Panc1 (cell line): ENCODE data around the gene H6PD. TPM values are rescaled to one million over a fixed set of nuclear protein-coding genes. Genes with fewer than 3 reads are reported as not detected.
A peak's percentile ranks its signal among the peaks of the same experiment; 100 is the strongest.

Experiments
- ATAC-seq: fragments of 200-7000 bp; cut with Tn5 transposase; 2 replicates; pipeline ENCODE4 v1.9.1; 2020; ENCODE audit warnings: mild to moderate bottlenecking, moderate library complexity
- BruUV-seq: library from RNA; stranded (reverse); fragments of 400-500 nt; replicated peaks from 2 replicates; lab custom pipeline; 2021; lab: Mats Ljungman, UMichigan
- CTCF ChIA-PET: fragments of 300-600 bp; sonication (Branson Sonifier 250); formaldehyde crosslinking; loops from one replicate; lab custom pipeline; 2022; ENCODE audit warnings: antibody characterized with exemption; lab: Charles Lee
- POLR2A ChIA-PET: fragments of 300-600 bp; sonication (Branson Sonifier 250); formaldehyde crosslinking; loops from one replicate; lab custom pipeline; 2022; ENCODE audit warnings: antibody characterized with exemption; lab: Charles Lee
- DNase-seq: peaks from one replicate; pipeline ENCODE4 v3.0.0-alpha.2; 2010; ENCODE audit warnings: low read depth, low spot score
- H3K27ac ChIP-seq: 2 replicates; pipeline ENCODE4 v1.5.1; 2011; ENCODE audit warnings: mild to moderate bottlenecking, low read length, inconsistent platforms
- H3K27me3 ChIP-seq: fragments of 200-500 bp; sonication (Bioruptor generic); 2 replicates; pipeline ENCODE4 v1.6.0; 2014; ENCODE audit warnings: low read length, inconsistent platforms; ENCODE audit not compliant: control insufficient read depth, insufficient read depth
- H3K36me3 ChIP-seq: fragments of 200-500 bp; sonication (Bioruptor generic); 2 replicates; pipeline ENCODE4 v1.5.1; 2014; ENCODE audit warnings: inconsistent platforms, mild to moderate bottlenecking, low read length, moderate library complexity; ENCODE audit not compliant: control insufficient read depth, insufficient read depth
- H3K4me1 ChIP-seq: 2 replicates; pipeline ENCODE4 v1.5.1; 2011; ENCODE audit warnings: inconsistent platforms, mild to moderate bottlenecking, low read length, moderate library complexity; ENCODE audit not compliant: control insufficient read depth, insufficient read depth
- H3K4me3 ChIP-seq, 2 experiments: 2 replicates each; pipeline ENCODE4 v1.5.1; 2011 to 2012; ENCODE audit warnings: low read depth in 2 of 2, low read length in 2 of 2, mild to moderate bottlenecking in 2 of 2, inconsistent platforms in 1 of 2, moderate library complexity in 1 of 2
- H3K9me3 ChIP-seq: fragments of 200-500 bp; sonication (Bioruptor generic); 2 replicates; pipeline ENCODE4 v1.5.1; 2014; ENCODE audit warnings: low read depth, mild to moderate bottlenecking, inconsistent platforms, low read length, moderate library complexity; ENCODE audit not compliant: control insufficient read depth, insufficient read depth
- CTCF ChIP-seq: fragments of 450-650 bp; IDR thresholded peaks from 2 replicates; pipeline ENCODE4 v1.5.1; 2017; ENCODE audit warnings: mild to moderate bottlenecking
- POLR2AphosphoS5 ChIP-seq: IDR thresholded peaks from 2 replicates; pipeline ENCODE4 v1.6.1; 2012; ENCODE audit warnings: mild to moderate bottlenecking, low read depth, low read length, moderate library complexity
- REST ChIP-seq, 2 experiments: IDR thresholded peaks; 2 replicates each; pipeline ENCODE4 v1.6.1; 2011 to 2012; ENCODE audit warnings: low read depth in 2 of 2, control low read depth in 1 of 2, low read length in 1 of 2, mild to moderate bottlenecking in 1 of 2, moderate library complexity in 1 of 2; ENCODE audit not compliant: insufficient read depth in 1 of 2
- SIN3A ChIP-seq: IDR thresholded peaks from 2 replicates; pipeline ENCODE4 v1.6.1; 2012; ENCODE audit warnings: low read depth, mild to moderate bottlenecking, low read length, moderate library complexity, borderline replicate concordance; ENCODE audit not compliant: insufficient read depth
- TCF7L2 ChIP-seq: IDR thresholded peaks from 2 replicates; pipeline ENCODE4 v1.6.1; 2011; ENCODE audit warnings: mild to moderate bottlenecking, low read depth, low read length, inconsistent platforms
- in situ Hi-C: cut with HindIII; loops from 2 replicates; pipeline ENCODE4 v1.10.0; 2016; ENCODE audit warnings: low sequenced_read_pairs, low pct_unique_long_range_greater_than_20kb
- intact Hi-C: fragments of 100-400 bp; cut with micrococcal nuclease; formaldehyde crosslinking; loops from one replicate; pipeline ENCODE4 v1.10.0; 2022; ENCODE audit not compliant: unreplicated experiment
- total RNA-seq: library from RNA; stranded (reverse); gene quantifications from one replicate; pipeline ENCODE4 v1.2.1, GENCODE V29; 2021; ENCODE audit not compliant: unreplicated experiment

The H6PD gene
- total RNA-seq, 1 experiment from 2014 or later = 23.5 TPM

GRCh38 chr1:9305216-9305615 is 70.6 kb downstream of the H6PD start:
- H3K4me3 ChIP-seq = no peak overlapping the region
- BruUV-seq = no TSS peak
- DNase-seq (no peak), ATAC-seq (no peak)
- ChIA-PET CTCF (no interaction called here), POLR2A (no interaction called here)
- no peak overlapping the region for H3K27ac ChIP-seq
- TF ChIP-seq SIN3A = no peak
- no peaks in the 10 kb centered on the region for H3K36me3 ChIP-seq
- in situ Hi-C loops (no loop called here), intact Hi-C loops (no loop called here)
- H3K9me3 ChIP-seq = no peaks in the 10 kb centered on the region
- peaks cover 31% of the 10 kb centered on the region for H3K4me1 ChIP-seq
- H3K27me3 ChIP-seq = no peaks in the 10 kb centered on the region

- no peak for DNase-seq
- in situ Hi-C loops (no loop called here), intact Hi-C loops (no loop called here)
- H3K9me3 ChIP-seq = no peaks in the 10 kb centered on the region
- peaks cover 35% of the 10 kb centered on the region for H3K4me1 ChIP-seq
- H3K27ac ChIP-seq = no peak overlapping the region
- no peaks in the 10 kb centered on the region for H3K27me3 ChIP-seq
- BruUV-seq = TSS peak; percentile 1
- H3K4me3 ChIP-seq = no peak overlapping the region
- ATAC-seq = no peak
- ChIA-PET CTCF (no interaction called here), POLR2A (no interaction called here)
- no peaks in the 10 kb centered on the region for H3K36me3 ChIP-seq
- no peak for TF ChIP-seq TCF7L2
- no peak for TF ChIP-seq POLR2AphosphoS5
- TF ChIP-seq REST (IDR thresholded peaks at IDR 0.05; ENCODE audit: insufficient read depth in 1 of 2, low read depth in 2 of 2, low read length in 1 of 2) = no peak
- no peak for TF ChIP-seq SIN3A
- no peak for TF ChIP-seq CTCF
Observed at GRCh38 chr1:9306006-9306405, 71.4 kb downstream of the H6PD start.

GRCh38 chr1:9307303-9307702 is 72.7 kb downstream of the H6PD start:
- in situ Hi-C loops (no loop called here), intact Hi-C loops (no loop called here)
- ChIA-PET CTCF (interaction anchor here (0.6 kb wide), 1 partner anchor 68 kb away, joined by 4 read pairs; no protein-coding TSS in a partner anchor), POLR2A (interaction anchor here (0.6 kb wide), 1 partner anchor 14 kb away, joined by 3 read pairs; no protein-coding TSS in a partner anchor)
- Histone ChIP-seq H3K4me1 (peaks cover 40% of the 10 kb centered on the region), H3K27me3 (no peaks in the 10 kb centered on the region), H3K36me3 (no peaks in the 10 kb centered on the region), H3K9me3 (no peaks in the 10 kb centered on the region), H3K4me3 (no peak overlapping the region), H3K27ac (no peak overlapping the region)
- TF ChIP-seq SIN3A (no peak), REST (IDR thresholded peaks at IDR 0.05; ENCODE audit: insufficient read depth in 1 of 2, low read depth in 2 of 2, low read length in 1 of 2) (no peak), CTCF (no peak), POLR2AphosphoS5 (no peak), TCF7L2 (no peak)
- ATAC-seq = no peak
- DNase-seq = no peak
- no TSS peak for BruUV-seq
